ENCODE measurements around the gene TMEM150C.
"Not testable (repeated sequence)": the region's sequence is repeated elsewhere in the genome, so short reads cannot be mapped to it uniquely, and the experiment has no call there.

DNA sequence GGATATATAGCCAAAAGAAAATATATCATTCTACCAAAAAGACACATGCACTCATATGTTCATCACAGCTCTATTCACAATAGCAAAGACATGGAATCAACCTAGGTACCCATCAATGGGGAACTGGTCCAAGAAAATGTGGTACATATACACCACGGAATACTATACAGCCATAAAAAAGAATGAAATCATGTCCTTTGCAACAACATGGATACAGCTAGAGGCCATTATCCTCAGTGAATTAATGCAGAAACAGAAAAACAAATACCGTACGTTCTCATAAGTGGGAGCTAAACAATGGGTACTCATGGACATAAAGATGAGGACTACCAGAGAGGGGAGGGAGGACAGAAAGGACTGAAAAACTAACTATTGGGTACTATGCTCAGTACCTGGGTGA lies 13.9 kb downstream of the TMEM150C start:
- TF ChIP-seq, protein P1, sequence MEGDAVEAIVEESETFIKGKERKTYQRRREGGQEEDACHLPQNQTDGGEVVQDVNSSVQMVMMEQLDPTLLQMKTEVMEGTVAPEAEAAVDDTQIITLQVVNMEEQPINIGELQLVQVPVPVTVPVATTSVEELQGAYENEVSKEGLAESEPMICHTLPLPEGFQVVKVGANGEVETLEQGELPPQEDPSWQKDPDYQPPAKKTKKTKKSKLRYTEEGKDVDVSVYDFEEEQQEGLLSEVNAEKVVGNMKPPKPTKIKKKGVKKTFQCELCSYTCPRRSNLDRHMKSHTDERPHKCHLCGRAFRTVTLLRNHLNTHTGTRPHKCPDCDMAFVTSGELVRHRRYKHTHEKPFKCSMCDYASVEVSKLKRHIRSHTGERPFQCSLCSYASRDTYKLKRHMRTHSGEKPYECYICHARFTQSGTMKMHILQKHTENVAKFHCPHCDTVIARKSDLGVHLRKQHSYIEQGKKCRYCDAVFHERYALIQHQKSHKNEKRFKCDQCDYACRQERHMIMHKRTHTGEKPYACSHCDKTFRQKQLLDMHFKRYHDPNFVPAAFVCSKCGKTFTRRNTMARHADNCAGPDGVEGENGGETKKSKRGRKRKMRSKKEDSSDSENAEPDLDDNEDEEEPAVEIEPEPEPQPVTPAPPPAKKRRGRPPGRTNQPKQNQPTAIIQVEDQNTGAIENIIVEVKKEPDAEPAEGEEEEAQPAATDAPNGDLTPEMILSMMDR (IDR thresholded peaks at IDR 0.05): not testable (repeated sequence)
- not testable (repeated sequence) for TF ChIP-seq POLR2A (IDR thresholded peaks at IDR 0.05)
